Thymus (tissue), 11 donors: ENCODE results near the gene BRICD5. TPM values are rescaled to one million over a fixed set of nuclear protein-coding genes. Genes with fewer than 3 reads are reported as not detected.

Experiments
- DNase-seq, 9 donors: peaks; one replicate each; pipeline ENCODE4 v3.0.0-alpha.2; 2013; ENCODE audit warnings: low spot score in 9 of 9, low read depth in 6 of 9, missing footprints in 1 of 9
- H3K27ac ChIP-seq, 2 donors: one replicate each; pipeline ENCODE4 v1.5.1; 2013; ENCODE audit warnings: control low read depth in 1 of 2, low read depth in 1 of 2, low read length in 1 of 2, mild to moderate bottlenecking in 1 of 2, moderate library complexity in 1 of 2
- H3K27me3 ChIP-seq, 2 donors: one replicate each; pipeline ENCODE4 v1.5.1; 2013; ENCODE audit warnings: low read length in 1 of 2; ENCODE audit not compliant: control insufficient read depth in 2 of 2, insufficient read depth in 1 of 2
- H3K36me3 ChIP-seq, 2 donors: one replicate each; pipeline ENCODE4 v1.5.1; 2013; ENCODE audit warnings: low read length in 1 of 2, mild to moderate bottlenecking in 1 of 2, moderate library complexity in 1 of 2; ENCODE audit not compliant: control insufficient read depth in 2 of 2, insufficient read depth in 2 of 2
- H3K4me1 ChIP-seq, 2 donors: one replicate each; pipeline ENCODE4 v1.5.1; 2013; ENCODE audit warnings: low read length in 2 of 2; ENCODE audit not compliant: control insufficient read depth in 2 of 2, insufficient read depth in 2 of 2
- H3K4me3 ChIP-seq, 2 donors: one replicate each; pipeline ENCODE4 v1.5.1; 2013; ENCODE audit warnings: low read length in 2 of 2, control low read depth in 1 of 2, mild to moderate bottlenecking in 1 of 2
- H3K9me3 ChIP-seq, 2 donors: one replicate each; pipeline ENCODE4 v1.5.1; 2013; ENCODE audit warnings: low read length in 1 of 2, mild to moderate bottlenecking in 1 of 2; ENCODE audit not compliant: control insufficient read depth in 2 of 2, insufficient read depth in 1 of 2
- WGBS: extraction: QIAGEN DNeasy Blood & Tissue Kit; methylation state at CpG from one replicate; pipeline ENCODE4 v1.1.7; 2013; 5-methylcytosine and 5-hydroxymethylcytosine counted together
- polyA plus RNA-seq: library from polyadenylated mRNA; stranded (reverse); fragments of 200-250 nt; gene quantifications from one replicate; pipeline ENCODE4 v1.2.3, GENCODE V29; 2013
- total RNA-seq: library from RNA; stranded (reverse); fragments of 120-200 nt; gene quantifications from one replicate; pipeline ENCODE4 v1.2.4, GENCODE V29; 2013
- donor health status: healthy.

The BRICD5 gene
- total and polyA plus RNA-seq, 2 donors, result 4.0 to 21.3 TPM

DNA sequence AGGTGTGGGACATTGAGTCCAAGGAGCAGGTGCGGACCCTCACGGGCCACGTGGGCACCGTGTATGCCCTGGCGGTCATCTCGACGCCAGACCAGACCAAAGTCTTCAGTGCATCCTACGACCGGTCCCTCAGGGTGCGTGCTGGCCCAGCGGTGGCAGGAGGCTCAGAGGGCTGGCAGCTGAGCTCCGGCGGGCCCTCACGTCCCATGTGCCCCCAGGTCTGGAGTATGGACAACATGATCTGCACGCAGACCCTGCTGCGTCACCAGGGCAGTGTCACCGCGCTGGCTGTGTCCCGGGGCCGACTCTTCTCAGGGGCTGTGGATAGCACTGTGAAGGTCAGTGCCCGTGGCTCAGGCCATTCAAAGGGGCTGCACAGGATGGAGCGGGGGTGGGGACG lies 34.6 kb downstream of the BRICD5 start:
- no peaks in the 10 kb centered on the region for H3K4me1 ChIP-seq
- WGBS, result 98% methylated on average over 23 of the region's 23 CpGs
- no peak overlapping the region for H3K27ac ChIP-seq
- peaks cover 0 to 3% of the 10 kb centered on the region in 2 donors for H3K27me3 ChIP-seq
- peaks cover 42 to 63% of the 10 kb centered on the region in 2 donors for H3K36me3 ChIP-seq
- no peak for DNase-seq
- H3K4me3 ChIP-seq, result no peak overlapping the region
- no peaks in the 10 kb centered on the region for H3K9me3 ChIP-seq

DNA sequence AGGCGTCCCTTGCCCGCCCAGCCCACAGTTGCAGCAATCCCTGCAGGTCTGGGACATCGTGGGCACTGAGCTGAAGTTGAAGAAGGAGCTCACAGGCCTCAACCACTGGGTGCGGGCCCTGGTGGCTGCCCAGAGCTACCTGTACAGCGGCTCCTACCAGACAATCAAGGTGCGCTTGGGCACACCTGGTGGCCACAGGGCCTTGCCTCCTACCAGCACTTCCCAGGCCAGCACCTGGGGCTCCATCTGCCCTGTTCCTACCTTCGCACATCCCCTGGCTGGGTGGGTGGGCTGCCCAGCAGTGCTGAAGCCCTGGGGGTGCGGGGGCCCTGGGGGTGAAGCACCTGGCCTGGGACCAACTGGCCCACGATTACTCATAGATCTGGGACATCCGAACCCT lies 35.2 kb downstream of the BRICD5 start:
- Histone ChIP-seq H3K36me3 (peaks cover 47 to 68% of the 10 kb centered on the region in 2 donors), H3K4me1 (no peaks in the 10 kb centered on the region), H3K27ac (no peak overlapping the region), H3K9me3 (no peaks in the 10 kb centered on the region), H3K27me3 (peaks cover 0 to 3% of the 10 kb centered on the region in 2 donors), H3K4me3 (no peak overlapping the region)
- no peak for DNase-seq
- 98% methylated on average over 10 of the region's 10 CpGs for WGBS

DNA sequence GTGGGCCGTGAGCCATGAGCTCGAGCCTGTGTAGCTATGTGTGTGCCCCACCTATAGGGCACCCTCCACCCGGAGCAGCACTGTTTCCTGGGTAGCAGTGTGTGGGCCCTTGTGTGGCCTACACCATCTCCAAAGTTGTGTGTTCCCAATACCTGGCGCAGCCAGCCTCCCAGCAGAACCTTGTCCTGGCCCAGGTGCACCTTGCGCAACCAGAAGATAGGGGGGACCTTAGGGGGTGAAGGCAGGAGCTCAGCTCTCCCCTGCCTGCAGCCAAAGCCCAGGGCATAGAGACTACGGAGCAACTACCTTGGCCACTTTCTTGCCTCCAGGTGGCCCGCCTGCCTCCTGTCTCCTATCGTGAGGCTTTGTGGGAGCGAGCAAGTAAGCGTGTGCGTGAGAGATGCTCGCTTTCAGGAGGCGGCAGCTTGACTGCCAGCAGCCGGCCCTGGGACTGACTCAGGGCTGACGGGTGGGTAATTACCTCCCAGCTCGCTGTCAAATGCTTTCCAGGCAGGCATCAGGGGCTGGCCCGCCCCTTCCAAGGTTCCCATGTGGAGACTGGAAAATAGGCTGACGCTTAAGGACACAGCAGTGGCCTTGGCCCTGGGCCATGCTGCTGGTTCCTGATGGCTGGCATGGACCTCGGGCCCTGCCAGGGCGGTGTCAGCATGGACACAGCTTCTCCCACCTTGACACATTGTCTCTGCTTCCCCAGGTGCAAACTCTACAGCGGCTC lies 36.1 kb downstream of the BRICD5 start:
- Histone ChIP-seq H3K4me1 (no peaks in the 10 kb centered on the region), H3K4me3 (no peak overlapping the region), H3K36me3 (peaks cover 50 to 69% of the 10 kb centered on the region in 2 donors), H3K27me3 (peaks cover 0 to 3% of the 10 kb centered on the region in 2 donors), H3K9me3 (no peaks in the 10 kb centered on the region), H3K27ac (no peak overlapping the region)
- no peak for DNase-seq
- WGBS, result 98% methylated on average over 21 of the region's 21 CpGs

DNA sequence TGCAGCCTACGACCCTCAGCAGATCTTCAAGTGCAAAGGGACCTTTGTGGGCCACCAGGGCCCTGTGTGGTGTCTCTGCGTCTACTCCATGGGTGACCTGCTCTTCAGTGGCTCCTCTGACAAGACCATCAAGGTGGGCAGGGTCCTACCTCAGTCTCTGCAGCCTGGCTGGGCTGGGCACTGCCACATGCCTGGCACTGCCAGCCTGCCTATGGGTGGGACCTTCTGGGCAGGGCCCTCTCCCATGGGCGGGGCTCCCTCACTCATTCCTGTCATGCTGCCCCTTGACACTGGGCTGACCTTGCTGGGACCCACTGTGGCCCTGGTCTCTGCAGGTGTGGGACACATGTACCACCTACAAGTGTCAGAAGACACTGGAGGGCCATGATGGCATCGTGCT lies 36.7 kb downstream of the BRICD5 start:
- H3K36me3 ChIP-seq, result peaks cover 54 to 69% of the 10 kb centered on the region in 2 donors
- no peak overlapping the region for H3K4me3 ChIP-seq
- WGBS, result 98% methylated on average over 4 of the region's 4 CpGs
- H3K4me1 ChIP-seq, result no peaks in the 10 kb centered on the region
- no peak overlapping the region for H3K27ac ChIP-seq
- no peaks in the 10 kb centered on the region for H3K27me3 ChIP-seq
- no peak for DNase-seq
- H3K9me3 ChIP-seq, result no peaks in the 10 kb centered on the region

- 98% methylated on average over 14 of the region's 14 CpGs for WGBS
- Histone ChIP-seq H3K27ac (no peak overlapping the region), H3K4me1 (no peaks in the 10 kb centered on the region), H3K9me3 (no peaks in the 10 kb centered on the region), H3K27me3 (no peaks in the 10 kb centered on the region), H3K4me3 (no peak overlapping the region), H3K36me3 (peaks cover 57 to 73% of the 10 kb centered on the region in 2 donors)
- DNase-seq, result no peak
These were observed 37.3 kb downstream of the BRICD5 start for GRCh38 chr16:2173366-2173765.

DNA sequence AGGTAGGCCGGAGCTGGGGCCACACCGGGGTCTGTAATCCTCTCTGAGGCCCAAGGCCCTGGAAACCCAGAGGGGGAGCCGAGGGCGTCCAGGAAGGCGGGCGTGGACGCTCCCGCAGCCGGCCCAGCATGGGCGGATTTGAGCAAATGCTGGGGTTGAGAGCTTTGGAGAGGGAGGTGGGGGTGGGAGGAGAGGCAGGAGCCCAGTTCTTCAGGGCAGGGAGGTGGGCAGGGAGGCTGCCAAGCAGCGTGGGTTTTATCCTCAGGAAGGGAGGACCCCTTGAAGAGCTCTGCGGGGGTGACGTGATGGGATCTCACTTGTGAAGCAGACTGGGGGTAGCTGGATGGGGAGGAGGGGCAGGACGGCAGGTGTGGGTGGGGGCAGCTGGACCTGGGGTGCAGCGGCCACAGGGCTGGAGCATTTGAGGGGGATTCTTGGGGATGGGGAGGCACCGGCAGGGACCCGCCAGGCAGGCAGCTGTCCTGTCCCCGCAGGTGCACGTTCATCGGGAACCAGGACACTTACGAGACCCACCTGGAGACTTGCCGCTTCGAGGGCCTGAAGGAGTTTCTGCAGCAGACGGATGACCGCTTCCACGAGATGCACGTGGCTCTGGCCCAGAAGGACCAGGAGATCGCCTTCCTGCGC lies 37.9 kb downstream of the BRICD5 start:
- Histone ChIP-seq H3K9me3 (no peaks in the 10 kb centered on the region), H3K27me3 (no peaks in the 10 kb centered on the region), H3K4me1 (no peaks in the 10 kb centered on the region), H3K27ac (no peak overlapping the region), H3K36me3 (peaks cover 62 to 79% of the 10 kb centered on the region in 2 donors), H3K4me3 (no peak overlapping the region)
- DNase-seq, result no peak
- WGBS, result 98% methylated on average over 29 of the region's 29 CpGs

DNA sequence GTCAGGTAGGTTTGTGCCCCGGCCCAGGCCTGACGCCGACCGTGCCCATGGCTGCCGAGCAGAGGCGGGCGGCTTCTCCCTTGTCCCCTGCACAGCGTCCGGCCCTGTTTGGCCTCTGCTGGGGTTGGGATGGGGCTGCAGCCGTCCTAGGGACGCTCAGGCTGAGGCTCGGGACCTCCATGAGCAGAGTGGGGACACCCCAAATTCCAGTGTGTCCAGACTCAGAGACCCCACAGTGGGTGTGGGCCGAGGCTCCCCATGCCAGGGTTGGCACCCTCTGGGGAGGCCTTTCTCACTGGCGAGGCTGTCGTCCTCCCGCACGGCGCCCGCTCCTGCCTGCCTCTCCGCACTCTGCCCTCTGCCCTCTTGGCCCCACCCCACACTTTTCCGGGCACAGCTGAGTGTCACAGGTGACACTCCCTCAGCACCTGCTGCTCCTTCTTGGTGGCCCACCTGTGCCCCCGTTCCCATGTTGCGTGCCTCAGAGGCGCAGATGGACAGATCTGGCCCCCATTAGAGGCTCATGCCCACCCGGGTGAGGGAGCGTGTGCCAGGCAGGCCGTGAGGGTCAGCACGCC lies 39.0 kb downstream of the BRICD5 start:
- 98% methylated on average over 28 of the region's 28 CpGs for WGBS
- Histone ChIP-seq H3K4me3 (no peak overlapping the region), H3K9me3 (no peaks in the 10 kb centered on the region), H3K27me3 (no peaks in the 10 kb centered on the region), H3K36me3 (peaks cover 66 to 82% of the 10 kb centered on the region in 2 donors), H3K27ac (no peak overlapping the region), H3K4me1 (no peaks in the 10 kb centered on the region)
- DNase-seq, result no peak

DNA sequence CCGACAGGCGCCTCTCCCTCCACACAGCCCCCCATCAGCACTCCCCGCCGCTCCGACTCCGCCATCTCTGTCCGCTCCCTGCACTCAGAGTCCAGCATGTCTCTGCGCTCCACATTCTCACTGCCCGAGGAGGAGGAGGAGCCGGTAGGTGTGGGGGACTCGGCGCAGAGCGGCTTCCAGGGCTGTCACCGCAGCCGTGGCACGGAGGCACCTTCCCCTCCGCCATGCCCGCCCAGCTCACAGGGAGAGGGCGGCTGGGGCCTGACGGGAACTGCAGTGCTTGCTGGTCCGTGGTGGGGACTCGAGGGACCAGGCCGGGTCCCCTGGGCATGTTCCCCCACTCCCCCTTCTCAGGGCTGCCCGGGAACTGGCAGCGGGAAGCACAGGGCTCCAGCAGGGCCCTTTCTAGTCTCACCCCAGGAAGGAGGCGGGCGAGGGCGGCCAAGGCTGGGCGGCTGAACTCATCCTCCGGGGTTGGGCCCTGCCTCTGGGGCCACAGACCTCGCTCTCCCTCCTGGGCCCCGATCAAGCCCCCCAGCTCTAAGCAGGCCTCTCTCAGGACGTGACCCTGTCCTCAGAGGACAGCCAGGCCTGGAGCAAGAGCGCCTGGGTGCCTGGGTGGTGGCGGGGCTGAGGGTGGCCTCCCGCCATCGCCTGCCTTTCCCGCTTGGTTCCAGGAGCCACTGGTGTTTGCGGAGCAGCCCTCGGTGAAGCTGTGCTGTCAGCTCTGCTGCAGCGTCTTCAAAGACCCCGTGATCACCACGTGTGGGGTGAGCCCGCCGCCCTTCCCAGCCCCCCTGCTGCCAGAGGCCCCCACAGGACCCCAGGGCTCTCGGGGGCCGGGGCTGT lies 39.9 kb downstream of the BRICD5 start:
- 97% methylated on average over 47 of the region's 47 CpGs for WGBS
- Histone ChIP-seq H3K4me1 (no peaks in the 10 kb centered on the region), H3K27ac (no peak overlapping the region), H3K4me3 (no peak overlapping the region), H3K9me3 (no peaks in the 10 kb centered on the region), H3K27me3 (no peaks in the 10 kb centered on the region), H3K36me3 (peaks cover 68 to 82% of the 10 kb centered on the region in 2 donors)
- no peak for DNase-seq
